Type B pancreatic cell (in vitro differentiated cells): ENCODE data around the gene ALPI. TPM values are rescaled to one million over a fixed set of nuclear protein-coding genes. Genes with fewer than 3 reads are reported as not detected.
A peak's percentile ranks its signal among the peaks of the same experiment; 100 is the strongest.
"Not testable (repeated sequence)": the region's sequence is repeated elsewhere in the genome, so short reads cannot be mapped to it uniquely, and the experiment has no call there.

Source experiments
- DNase-seq: peaks from one replicate; pipeline ENCODE4 v3.0.0; 2021; ENCODE audit warnings: mixed read lengths; ENCODE audit not compliant: unreplicated experiment; ENCODE audit errors: extremely low spot score
- H3K27ac Mint-ChIP-seq: 2 replicates; pipeline ENCODE4 v1.8.0; 2021; ENCODE audit warnings: mild to moderate bottlenecking, mixed read lengths
- H3K27me3 Mint-ChIP-seq: 2 replicates; pipeline ENCODE4 v1.8.0; 2021; ENCODE audit warnings: mixed read lengths
- H3K36me3 Mint-ChIP-seq: 2 replicates; pipeline ENCODE4 v1.8.0; 2021; ENCODE audit warnings: mixed read lengths
- H3K4me1 Mint-ChIP-seq: one replicate; pipeline ENCODE4 v1.8.0; 2021; ENCODE audit warnings: mixed read lengths; ENCODE audit not compliant: unreplicated experiment
- H3K4me3 Mint-ChIP-seq: 2 replicates; pipeline ENCODE4 v1.8.0; 2021; ENCODE audit warnings: mild to moderate bottlenecking, mixed read lengths
- H3K9me3 Mint-ChIP-seq: 2 replicates; pipeline ENCODE4 v1.8.0; 2021; ENCODE audit warnings: mixed read lengths
- total RNA-seq: library from RNA; stranded (reverse); gene quantifications from 2 replicates; pipeline ENCODE4 v1.2.1, GENCODE V29; 2021; ENCODE audit warnings: low replicate concordance
- TF ChIP-seq, protein P1 (sequence below): fragments of 200-600 bp; sonication (generic); conservative IDR thresholded peaks from 2 replicates; pipeline ENCODE4 v1.5.0; 2021; ENCODE audit warnings: antibody characterized with exemption, mild to moderate bottlenecking

ALPI gene
- total RNA-seq, 1 donor from 2014 or later = 1.5 TPM

DNA sequence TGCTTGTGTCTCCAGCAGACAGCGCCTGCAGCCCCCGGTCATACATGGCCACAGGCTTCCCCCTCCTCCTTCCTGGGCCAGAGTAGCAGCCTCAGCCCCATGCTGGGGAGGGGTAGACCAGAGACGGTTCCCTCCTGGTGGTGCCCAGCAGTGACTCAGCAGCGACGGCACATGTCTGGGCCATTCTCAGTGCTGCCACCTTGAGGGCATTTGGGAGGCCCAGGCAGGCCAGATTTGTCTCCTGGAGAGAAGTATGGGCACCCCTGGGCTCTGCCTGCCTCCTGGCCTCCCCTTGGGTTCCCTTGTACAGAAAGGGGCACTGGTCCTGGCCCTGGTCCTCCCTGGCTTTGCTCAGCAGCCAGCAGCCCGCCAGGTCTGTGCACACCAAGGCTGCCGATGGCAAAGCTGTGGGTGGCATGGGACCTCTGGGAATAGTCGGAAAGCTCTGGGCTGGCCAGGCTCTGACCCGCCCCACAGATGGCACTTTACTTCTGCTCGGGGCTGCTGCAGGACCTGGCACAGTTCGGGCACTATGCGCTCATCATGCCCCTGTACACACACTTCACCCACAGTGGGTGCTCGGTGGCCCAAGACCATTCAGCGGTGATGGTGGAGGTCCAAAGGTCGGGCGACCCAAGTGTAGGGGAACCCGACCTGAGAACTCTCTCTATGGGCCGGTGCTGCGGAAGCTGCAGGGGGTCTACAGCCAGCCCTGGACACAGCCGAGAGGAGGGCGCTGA is 11.4 kb upstream of the ALPI start:
- Mint-ChIP-seq H3K9me3 (no peaks in the 10 kb centered on the region), H3K27me3 (peaks cover 5% of the 10 kb centered on the region), H3K4me3 (no peak overlapping the region), H3K36me3 (no peaks in the 10 kb centered on the region), H3K4me1 (no peaks in the 10 kb centered on the region), H3K27ac (no peak overlapping the region)
- TF ChIP-seq, protein P1, sequence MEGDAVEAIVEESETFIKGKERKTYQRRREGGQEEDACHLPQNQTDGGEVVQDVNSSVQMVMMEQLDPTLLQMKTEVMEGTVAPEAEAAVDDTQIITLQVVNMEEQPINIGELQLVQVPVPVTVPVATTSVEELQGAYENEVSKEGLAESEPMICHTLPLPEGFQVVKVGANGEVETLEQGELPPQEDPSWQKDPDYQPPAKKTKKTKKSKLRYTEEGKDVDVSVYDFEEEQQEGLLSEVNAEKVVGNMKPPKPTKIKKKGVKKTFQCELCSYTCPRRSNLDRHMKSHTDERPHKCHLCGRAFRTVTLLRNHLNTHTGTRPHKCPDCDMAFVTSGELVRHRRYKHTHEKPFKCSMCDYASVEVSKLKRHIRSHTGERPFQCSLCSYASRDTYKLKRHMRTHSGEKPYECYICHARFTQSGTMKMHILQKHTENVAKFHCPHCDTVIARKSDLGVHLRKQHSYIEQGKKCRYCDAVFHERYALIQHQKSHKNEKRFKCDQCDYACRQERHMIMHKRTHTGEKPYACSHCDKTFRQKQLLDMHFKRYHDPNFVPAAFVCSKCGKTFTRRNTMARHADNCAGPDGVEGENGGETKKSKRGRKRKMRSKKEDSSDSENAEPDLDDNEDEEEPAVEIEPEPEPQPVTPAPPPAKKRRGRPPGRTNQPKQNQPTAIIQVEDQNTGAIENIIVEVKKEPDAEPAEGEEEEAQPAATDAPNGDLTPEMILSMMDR = peak; percentile 73
- DNase-seq = no peak

DNA sequence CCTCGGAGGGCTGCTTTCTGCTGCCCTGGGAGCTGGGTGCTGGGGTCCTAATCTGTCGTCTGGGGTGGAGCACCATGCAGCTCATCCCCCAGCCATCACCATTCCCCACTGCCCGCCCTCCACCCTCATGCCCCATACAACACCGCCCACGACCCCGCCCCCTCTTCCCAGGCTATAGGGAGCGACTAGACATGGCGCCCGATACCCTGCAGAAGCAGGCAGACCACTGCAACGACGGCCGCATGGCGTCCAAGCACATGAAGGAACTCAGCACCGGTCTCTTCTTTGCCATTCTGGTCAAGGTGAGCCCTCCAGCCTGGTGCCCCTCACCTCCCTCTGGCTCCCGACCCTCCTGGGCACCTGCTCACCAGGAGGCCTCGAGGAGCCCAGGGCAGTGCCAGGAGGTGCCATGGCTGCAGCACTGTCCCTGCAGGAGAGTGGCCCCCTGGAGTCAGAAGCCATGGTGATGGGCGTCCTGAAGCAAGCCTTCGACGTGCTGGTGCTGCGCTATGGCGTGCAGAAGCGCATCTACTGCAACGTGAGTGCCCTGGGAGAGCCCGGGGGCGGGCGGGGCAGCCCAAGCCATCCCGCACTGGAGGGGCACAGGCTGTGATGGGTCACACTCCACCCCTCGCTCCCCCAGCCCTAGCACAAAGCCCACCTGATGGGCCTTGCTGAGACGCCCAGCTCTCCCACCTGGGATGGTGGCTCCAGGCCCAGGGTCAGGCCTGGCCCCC is 10.6 kb upstream of the ALPI start:
- not testable (repeated sequence) for H3K4me1 Mint-ChIP-seq, H3K9me3 Mint-ChIP-seq, H3K36me3 Mint-ChIP-seq, H3K27me3 Mint-ChIP-seq, H3K4me3 Mint-ChIP-seq, H3K27ac Mint-ChIP-seq, DNase-seq

DNA sequence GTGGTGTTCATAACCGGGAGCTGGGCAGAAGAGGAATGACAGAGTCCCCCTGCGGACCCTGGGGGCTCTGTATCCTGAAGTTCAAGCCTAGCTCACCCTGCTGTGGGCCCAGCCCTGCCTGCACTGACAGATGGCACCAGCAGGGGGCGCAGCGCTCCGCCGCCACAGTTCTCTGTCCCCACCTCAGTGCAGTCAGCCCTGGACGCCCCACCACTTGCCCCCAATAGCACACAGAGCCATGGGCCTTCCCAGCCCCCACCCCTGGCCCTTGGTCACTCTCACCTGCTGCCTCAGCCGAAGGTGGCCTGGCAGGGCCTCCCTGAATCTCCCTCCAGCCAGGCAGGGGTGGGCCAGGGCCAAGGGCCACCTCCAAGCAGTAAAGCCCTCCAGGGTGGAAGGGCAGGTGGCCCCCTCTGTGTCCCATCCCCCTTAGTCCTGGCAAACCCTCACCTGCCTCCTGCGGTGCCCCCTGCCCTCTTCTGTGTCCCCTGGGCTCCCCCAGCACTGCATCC is 9.6 kb upstream of the ALPI start:
- TF ChIP-seq, protein P1 = peak; percentile 63
- H3K27ac Mint-ChIP-seq, H3K4me1 Mint-ChIP-seq, H3K4me3 Mint-ChIP-seq, DNase-seq, H3K36me3 Mint-ChIP-seq, H3K9me3 Mint-ChIP-seq, H3K27me3 Mint-ChIP-seq: not testable (repeated sequence)

DNA sequence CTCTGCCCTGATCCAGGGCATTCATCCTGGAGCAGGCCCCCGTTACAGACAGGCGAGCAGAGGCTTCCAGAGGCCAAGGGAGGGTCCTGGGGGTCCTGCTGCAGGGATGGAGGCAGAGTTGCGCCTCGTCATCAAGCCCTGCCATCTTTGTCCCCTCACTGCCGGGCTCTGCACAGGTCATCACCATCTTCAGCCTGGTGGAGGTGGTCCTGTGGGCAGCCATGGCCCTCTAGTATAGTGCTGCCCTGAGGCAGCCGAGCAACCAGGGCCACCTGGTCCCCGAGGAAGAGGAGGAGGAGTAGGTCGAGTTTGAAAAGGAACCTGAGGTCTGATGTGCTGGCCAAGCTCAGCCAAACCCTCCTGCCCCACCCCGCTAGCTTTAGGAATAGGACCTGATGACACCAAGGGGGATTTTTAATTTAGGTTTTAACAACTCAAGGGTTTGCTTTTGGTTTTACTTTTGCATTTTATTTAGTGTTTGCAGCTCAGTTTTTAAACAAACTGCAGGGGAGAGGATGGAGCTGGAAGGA is 8.8 kb upstream of the ALPI start:
- no peak for DNase-seq
- Mint-ChIP-seq H3K27me3 (peaks cover 6% of the 10 kb centered on the region), H3K36me3 (no peaks in the 10 kb centered on the region), H3K9me3 (no peaks in the 10 kb centered on the region), H3K27ac (no peak overlapping the region), H3K4me1 (no peaks in the 10 kb centered on the region), H3K4me3 (no peak overlapping the region)
- TF ChIP-seq, protein P1 = no peak

DNA sequence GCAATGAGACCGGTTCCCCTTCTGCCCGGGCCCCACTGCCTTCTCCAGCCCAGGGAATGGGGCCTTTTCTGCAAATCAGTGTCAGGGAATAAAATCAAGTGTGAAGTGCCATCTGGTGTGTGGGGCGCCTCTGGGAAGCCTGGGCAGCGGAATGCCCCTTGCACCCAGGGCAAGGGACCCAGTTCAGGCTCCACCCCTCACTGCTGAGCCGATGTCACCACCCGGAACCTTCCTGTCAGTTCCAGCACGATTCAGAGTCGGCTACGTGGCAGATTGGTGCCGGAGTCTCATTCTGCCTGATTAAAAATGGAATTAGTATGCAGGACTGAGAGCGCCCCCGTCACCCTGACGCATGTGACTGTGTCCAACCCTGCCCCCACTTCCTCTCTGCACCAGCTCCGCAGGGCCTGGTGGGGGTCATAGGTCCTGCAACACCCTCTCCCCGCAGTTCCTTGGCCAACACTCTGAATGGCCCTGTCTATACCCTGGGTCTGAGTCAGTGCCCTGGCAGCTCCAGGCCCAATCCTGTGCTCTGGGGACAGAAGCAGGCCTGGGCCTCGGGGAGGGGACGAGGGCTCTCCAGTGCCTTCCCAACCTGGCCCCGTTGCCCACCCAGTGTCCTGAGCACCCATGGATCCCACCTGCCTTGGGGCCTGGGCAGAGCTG is 8.2 kb upstream of the ALPI start:
- no peaks in the 10 kb centered on the region for H3K4me1 Mint-ChIP-seq
- no peak for DNase-seq

More for the DNA sequence above, 8.2 kb upstream of the ALPI start:
- no peak overlapping the region for H3K27ac Mint-ChIP-seq
- TF ChIP-seq, protein P1 = no peak
- H3K4me3 Mint-ChIP-seq = no peak overlapping the region
- H3K9me3 Mint-ChIP-seq = no peaks in the 10 kb centered on the region
- peaks cover 6% of the 10 kb centered on the region for H3K27me3 Mint-ChIP-seq
- H3K36me3 Mint-ChIP-seq = no peaks in the 10 kb centered on the region
